ENCODE measurements around the gene NPVF.

The NPVF gene

GRCh38 chr7:25228386-25228785 lies at the start of gene NPVF:
Gene NPVF (minus strand): TSS chr7:25228486. CDS start chr7:25228439, 47 bp downstream.
- FAIRE-seq = no peak

GRCh38 chr7:25272265-25272664 lies 44.0 kb upstream of the NPVF start:
- no peak for FAIRE-seq

- no peak for FAIRE-seq
Measured at GRCh38 chr7:25263337-25263736, 35.1 kb upstream of the NPVF start.

GRCh38 chr7:25262586-25262985 lies 34.3 kb upstream of the NPVF start:
- FAIRE-seq = no peak

GRCh38 chr7:25261545-25262140 lies 33.4 kb upstream of the NPVF start:
- FAIRE-seq = no peak

GRCh38 chr7:25260862-25261494 lies 32.7 kb upstream of the NPVF start:
- FAIRE-seq = no peak

- no peak for FAIRE-seq
Measured at GRCh38 chr7:25259487-25260243, 31.4 kb upstream of the NPVF start.

- FAIRE-seq = no peak
Measured at GRCh38 chr7:25256333-25256819, 28.1 kb upstream of the NPVF start.

GRCh38 chr7:25255611-25256332 lies 27.5 kb upstream of the NPVF start:
- no peak for FAIRE-seq

- no peak for FAIRE-seq
Measured at GRCh38 chr7:25254604-25255003, 26.3 kb upstream of the NPVF start.

GRCh38 chr7:25253714-25254113 lies 25.4 kb upstream of the NPVF start:
- FAIRE-seq = no peak

GRCh38 chr7:25250386-25250785 lies 22.1 kb upstream of the NPVF start:
- FAIRE-seq = no peak

GRCh38 chr7:25249772-25250171 lies 21.5 kb upstream of the NPVF start:
- FAIRE-seq = no peak

- FAIRE-seq = no peak
Measured at GRCh38 chr7:25246306-25246705, 18.0 kb upstream of the NPVF start.

GRCh38 chr7:25244254-25245033 lies 16.2 kb upstream of the NPVF start:
- no peak for FAIRE-seq

- FAIRE-seq = no peak
Measured at GRCh38 chr7:25242678-25243077, 14.4 kb upstream of the NPVF start.

GRCh38 chr7:25240896-25241295 lies 12.6 kb upstream of the NPVF start:
- no peak for FAIRE-seq

GRCh38 chr7:25240340-25240739 lies 12.1 kb upstream of the NPVF start:
- FAIRE-seq = no peak

- FAIRE-seq = no peak
Measured at GRCh38 chr7:25239888-25240287, 11.6 kb upstream of the NPVF start.

- FAIRE-seq = no peak
Measured at GRCh38 chr7:25238066-25238725, 9.9 kb upstream of the NPVF start.

GRCh38 chr7:25235471-25235870 lies 7.2 kb upstream of the NPVF start:
- no peak for FAIRE-seq

- peak; percentile 14 for FAIRE-seq
Measured at GRCh38 chr7:25234336-25234735, 6.0 kb upstream of the NPVF start.
